HUES64 (cell line): Measurements from ENCODE around the gene GRK6.
A peak's percentile ranks its signal among the peaks of the same experiment; 100 is the strongest.

ENCODE experiments used
- H3K27ac ChIP-seq: 2 replicates; pipeline ENCODE4 v1.7.0; 2013; ENCODE audit warnings: low read depth, low read length, inconsistent platforms
- H3K27me3 ChIP-seq: 2 replicates; pipeline ENCODE4 v1.6.1; 2013; ENCODE audit warnings: mild to moderate bottlenecking, low read length; ENCODE audit not compliant: insufficient read depth
- H3K36me3 ChIP-seq: 2 replicates; pipeline ENCODE4 v1.6.1; 2013; ENCODE audit warnings: mild to moderate bottlenecking, low read length; ENCODE audit not compliant: insufficient read depth
- H3K4me1 ChIP-seq: 2 replicates; pipeline ENCODE4 v1.6.1; 2013; ENCODE audit warnings: mild to moderate bottlenecking, low read length, moderate library complexity; ENCODE audit not compliant: insufficient read depth
- H3K4me3 ChIP-seq: 2 replicates; pipeline ENCODE4 v1.5.1; 2013; ENCODE audit warnings: mild to moderate bottlenecking, low read length, moderate library complexity
- H3K9ac ChIP-seq: 2 replicates; pipeline ENCODE4 v1.6.1; 2013; ENCODE audit warnings: mild to moderate bottlenecking, low read depth, low read length
- H3K9me3 ChIP-seq: 2 replicates; pipeline ENCODE4 v1.6.1; 2013; ENCODE audit warnings: low read depth, low read length; ENCODE audit not compliant: insufficient read depth
- WGBS: fragments of 150-250, 120-280 bp; methylation state at CpG from one replicate; pipeline ENCODE4 v1.1.7; 2013; ENCODE audit warnings: missing lambda C conversion rate; 5-methylcytosine and 5-hydroxymethylcytosine counted together

Gene GRK6

DNA sequence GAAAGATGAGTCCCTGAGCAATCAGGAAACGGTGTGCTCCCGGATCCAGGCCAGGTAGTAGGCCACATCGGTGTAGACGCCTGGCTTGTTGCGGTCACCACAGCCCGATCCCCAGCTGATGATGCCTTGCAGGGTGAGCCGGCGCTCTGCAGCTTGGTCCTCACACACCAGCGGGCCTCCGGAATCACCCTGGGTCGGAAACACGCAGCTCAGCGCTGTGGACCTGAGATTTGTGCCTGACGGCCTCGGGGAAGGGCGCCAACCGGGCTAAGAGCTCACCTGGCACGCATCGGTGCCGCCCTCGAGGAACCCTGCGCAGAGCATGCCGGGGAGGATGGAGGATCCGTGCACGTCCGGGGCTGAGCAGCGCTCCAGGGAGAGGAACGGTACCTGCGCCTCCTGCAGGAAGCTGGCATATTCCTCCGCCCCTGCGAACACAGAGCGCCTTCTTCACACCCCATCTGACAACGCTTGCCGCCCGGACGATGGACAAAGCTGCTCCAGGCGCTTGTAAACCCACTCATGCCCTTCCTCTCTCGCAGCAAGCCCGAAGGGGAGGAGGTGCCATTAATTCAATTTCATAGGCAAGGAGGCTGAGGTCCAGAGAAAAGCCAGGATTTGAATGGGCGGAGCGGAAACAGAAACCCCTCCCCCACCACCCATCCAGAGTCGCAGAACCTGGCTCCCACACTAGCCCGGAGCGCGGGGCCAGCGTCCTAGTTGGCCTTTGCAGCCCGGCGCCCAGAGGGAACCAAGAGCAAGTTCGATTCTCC is 24.0 kb upstream of the GRK6 start:
- Histone ChIP-seq H3K4me1 (no peaks in the 10 kb centered on the region), H3K9me3 (no peaks in the 10 kb centered on the region), H3K27ac (no peak overlapping the region), H3K4me3 (peak overlapping the region; percentile 48), H3K9ac (no peak overlapping the region; the same call in 1 of the 2 replicates), H3K36me3 (no peaks in the 10 kb centered on the region), H3K27me3 (peaks cover 78% of the 10 kb centered on the region)
- 12% methylated on average over 49 of the region's 49 CpGs for WGBS

DNA sequence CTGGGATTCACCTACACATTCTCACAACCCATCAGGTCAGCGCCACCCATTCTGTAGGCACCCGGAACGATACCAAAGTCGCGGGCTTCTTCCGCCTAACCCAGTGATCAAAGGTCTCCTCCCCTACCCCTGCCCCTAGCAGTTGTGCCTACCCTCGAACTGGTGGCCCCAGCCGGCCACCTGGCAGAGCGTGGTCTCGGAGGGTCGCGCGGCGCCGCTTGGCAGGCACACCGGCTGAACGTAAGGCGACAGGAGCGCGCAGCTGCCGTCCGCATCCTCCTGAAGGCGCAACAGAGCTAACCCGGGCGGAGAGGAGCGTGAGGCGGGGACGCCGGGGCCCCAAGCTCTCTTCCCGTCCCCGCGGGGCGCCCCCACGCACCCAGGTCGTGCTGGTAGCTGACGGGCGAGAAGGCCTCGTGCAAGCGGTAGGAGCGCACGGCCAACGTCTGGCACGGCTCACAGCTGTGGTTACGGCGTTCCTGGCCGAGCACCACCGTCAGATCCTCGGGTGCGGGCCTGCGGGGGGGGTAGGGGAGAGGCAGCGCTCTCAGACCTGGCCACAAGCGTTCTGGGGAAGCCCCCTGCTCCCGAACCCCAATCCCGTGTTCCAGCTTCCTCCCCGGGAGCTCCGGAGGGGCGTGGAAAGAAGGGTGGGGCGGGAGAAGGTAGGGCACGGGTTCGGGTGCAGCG is 23.2 kb upstream of the GRK6 start:
- peak overlapping the region; percentile 48 for H3K4me3 ChIP-seq
- H3K27ac ChIP-seq, result no peak overlapping the region
- WGBS, result 3% methylated on average over 61 of the region's 61 CpGs
- no peak overlapping the region; the same call in 1 of the 2 replicates for H3K9ac ChIP-seq
- no peaks in the 10 kb centered on the region for H3K4me1 ChIP-seq
- no peaks in the 10 kb centered on the region for H3K9me3 ChIP-seq
- H3K36me3 ChIP-seq, result no peaks in the 10 kb centered on the region
- peaks cover 78% of the 10 kb centered on the region for H3K27me3 ChIP-seq

DNA sequence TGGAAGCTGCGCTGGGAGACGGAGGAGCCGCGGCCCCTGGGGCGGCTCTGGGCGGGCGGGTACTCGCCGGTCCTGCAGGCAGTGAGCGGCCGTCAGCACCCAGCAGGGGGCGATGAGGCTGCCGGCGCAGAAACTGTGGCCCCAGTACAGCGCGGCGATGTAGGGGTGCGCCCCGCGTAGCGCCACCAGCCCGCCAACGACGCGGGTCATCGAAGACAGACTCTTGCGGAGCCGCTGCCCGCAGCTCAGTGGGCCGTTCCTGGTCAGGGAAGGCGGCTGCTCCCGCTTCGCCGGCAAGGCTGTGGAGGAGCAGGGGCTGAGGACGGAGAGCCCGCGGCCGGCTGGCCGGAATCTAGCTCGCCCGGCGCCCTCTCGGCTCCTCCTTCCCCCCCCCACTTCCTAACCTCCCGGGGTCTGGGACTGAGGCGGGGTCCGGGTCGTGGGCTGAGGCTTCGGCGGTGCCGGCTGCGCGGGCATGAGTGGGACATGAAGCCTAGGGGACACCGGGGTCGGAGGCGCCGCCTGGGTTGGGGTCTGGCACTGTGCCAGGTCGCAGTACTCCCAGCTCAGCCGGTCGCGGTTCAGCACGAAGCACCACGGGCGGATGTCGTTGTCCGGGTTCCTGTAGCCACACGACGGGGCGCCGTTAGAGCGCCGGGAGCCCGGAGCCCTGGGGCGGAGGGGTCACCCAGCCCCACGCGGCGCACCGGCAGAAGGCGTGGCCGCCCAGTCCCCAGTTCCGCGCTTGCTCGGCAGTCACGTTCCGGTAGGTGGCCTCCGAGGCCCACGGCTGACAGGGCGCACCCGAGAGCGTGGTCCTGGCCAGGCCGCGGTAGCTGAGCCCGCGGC is 22.5 kb upstream of the GRK6 start:
- peaks cover 84% of the 10 kb centered on the region for H3K27me3 ChIP-seq
- H3K9me3 ChIP-seq, result no peaks in the 10 kb centered on the region
- no peaks in the 10 kb centered on the region for H3K4me1 ChIP-seq
- no peak overlapping the region for H3K9ac ChIP-seq
- no peak overlapping the region for H3K27ac ChIP-seq
- WGBS, result 1% methylated on average over 93 of the region's 93 CpGs
- peak overlapping the region; percentile 48 for H3K4me3 ChIP-seq
- no peaks in the 10 kb centered on the region for H3K36me3 ChIP-seq

DNA sequence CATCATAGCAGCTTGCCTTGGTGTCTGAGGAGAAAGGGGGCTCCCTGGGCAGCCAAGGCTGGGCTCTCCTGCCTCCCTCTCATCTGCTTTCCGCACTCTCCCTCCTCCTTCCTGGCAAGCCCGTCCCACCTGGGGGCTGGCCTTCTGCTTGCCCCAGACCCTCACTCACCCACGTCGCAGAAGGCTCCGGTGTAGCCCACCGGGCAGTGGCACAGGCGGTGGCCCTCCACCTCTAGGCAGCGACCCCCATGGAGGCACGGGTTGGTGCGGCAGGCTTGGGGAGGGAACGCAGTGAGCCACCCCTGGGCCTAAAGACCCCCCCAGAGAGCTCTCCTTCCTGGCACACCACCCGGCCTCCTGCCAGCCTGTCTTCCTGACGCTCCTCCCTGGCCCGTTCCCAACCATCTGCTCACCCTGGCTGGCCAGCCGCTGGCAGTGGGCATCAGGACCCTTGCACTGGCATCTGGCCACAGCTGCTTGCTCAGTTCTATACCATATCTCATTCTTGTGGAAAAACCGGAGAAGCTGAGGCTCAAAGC is 21.8 kb upstream of the GRK6 start:
- Histone ChIP-seq H3K27me3 (peaks cover 85% of the 10 kb centered on the region), H3K9me3 (no peaks in the 10 kb centered on the region), H3K9ac (no peak overlapping the region), H3K4me1 (no peaks in the 10 kb centered on the region), H3K4me3 (peak overlapping the region; percentile 48), H3K27ac (no peak overlapping the region), H3K36me3 (no peaks in the 10 kb centered on the region)
- WGBS, result 44% methylated on average over 16 of the region's 16 CpGs

DNA sequence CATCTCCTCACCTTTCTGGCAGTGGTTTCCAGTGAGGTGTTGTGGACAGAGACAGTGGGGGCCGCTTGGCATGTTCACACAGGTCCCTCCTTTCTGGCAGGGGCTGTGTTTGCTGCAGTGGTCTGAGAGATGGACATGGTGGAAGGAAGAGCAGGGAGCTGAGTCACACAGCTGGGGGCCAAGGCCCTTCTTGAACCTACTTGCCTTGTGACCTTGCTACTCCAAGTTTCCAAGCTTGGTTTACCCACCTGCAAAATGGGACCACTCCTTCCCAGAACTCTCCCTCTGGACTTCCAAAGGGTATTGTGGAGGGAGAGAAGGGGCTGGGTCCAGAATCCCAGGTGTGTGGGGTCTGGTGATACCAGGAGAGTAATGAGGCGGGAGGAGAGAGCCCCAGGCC is 21.2 kb upstream of the GRK6 start:
- H3K9me3 ChIP-seq, result no peaks in the 10 kb centered on the region
- 94% methylated on average over 2 of the region's 2 CpGs for WGBS
- no peak overlapping the region for H3K27ac ChIP-seq
- H3K36me3 ChIP-seq, result no peaks in the 10 kb centered on the region
- H3K9ac ChIP-seq, result no peak overlapping the region
- H3K4me1 ChIP-seq, result no peaks in the 10 kb centered on the region
- H3K4me3 ChIP-seq, result no peak overlapping the region
- H3K27me3 ChIP-seq, result peaks cover 79% of the 10 kb centered on the region

DNA sequence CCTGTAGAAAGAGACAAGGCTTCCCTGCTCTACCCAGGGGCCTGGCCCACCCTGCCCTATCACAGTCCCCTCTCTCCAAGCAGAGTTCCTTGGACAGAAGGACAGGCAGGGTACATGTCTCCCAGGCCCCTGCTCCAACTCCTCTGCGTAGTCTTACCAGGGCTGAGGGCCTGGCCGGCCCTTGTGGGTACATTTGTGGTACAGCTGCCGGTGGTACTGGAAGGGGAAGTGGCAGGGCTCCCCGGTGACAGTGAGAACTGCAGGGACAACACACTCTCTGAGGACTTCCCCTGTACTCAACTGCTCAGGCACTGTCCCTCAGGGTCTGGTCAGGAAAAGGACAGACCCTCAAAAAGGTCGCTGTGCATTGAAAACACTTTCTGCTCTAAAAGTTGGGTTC is 20.7 kb upstream of the GRK6 start:
- Histone ChIP-seq H3K4me3 (no peak overlapping the region), H3K9ac (no peak overlapping the region), H3K27me3 (peaks cover 75% of the 10 kb centered on the region), H3K36me3 (no peaks in the 10 kb centered on the region), H3K4me1 (no peaks in the 10 kb centered on the region), H3K27ac (no peak overlapping the region), H3K9me3 (no peaks in the 10 kb centered on the region)
- WGBS, result 91% methylated on average over 5 of the region's 5 CpGs

DNA sequence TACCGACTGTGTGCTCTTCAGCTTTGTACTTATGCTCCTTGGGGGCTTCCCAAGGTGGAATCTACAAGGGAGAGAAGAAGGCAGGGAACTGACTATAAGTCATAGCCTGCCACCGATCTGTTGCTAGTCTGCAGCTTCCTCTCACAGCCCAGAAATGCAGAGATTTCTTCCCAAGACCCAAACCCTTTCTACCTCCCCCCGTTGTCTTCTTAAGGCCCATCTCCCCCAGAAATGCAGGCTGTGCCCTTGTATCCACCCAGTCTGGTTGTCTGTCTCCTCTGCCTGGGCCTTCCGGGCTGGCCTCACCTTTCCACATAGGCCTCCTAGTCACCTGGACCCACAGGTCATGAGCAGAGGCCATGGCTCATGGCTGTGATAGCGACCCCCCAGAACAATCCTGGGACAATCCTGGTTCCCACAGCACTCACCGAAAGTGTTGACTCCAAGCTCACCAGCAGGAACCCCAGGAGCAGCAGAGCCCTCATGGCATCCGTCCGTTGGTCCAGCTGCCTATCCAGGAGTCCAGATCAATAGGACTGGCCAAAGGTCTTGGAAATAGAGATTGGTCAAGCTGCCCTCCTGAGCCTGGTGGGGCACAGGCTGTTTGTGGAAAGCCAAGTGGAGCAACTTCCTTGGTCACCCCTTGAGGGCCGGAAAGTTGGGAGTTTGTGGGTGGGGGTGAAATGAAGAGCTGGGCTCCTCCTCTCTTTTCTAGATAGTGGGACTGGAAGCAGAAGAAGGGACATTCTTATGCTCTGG is 17.3 kb upstream of the GRK6 start, which contains the start of gene F12:
TSS of gene F12 (minus strand) at position 522 of the 759 bp plus-strand sequence. CDS start at position 485, 37 bp downstream.
- H3K4me1 ChIP-seq, result no peaks in the 10 kb centered on the region
- H3K9me3 ChIP-seq, result no peaks in the 10 kb centered on the region
- 90% methylated on average over 9 of the region's 9 CpGs for WGBS
- no peak within 1 kb of the TSS for H3K27ac ChIP-seq
- no peaks in the 10 kb centered on the region for H3K36me3 ChIP-seq
- H3K4me3 ChIP-seq, result no peak within 1 kb of the TSS
- H3K9ac ChIP-seq, result no peak within 1 kb of the TSS
- H3K27me3 ChIP-seq, result peaks cover 40% of the 10 kb centered on the region

DNA sequence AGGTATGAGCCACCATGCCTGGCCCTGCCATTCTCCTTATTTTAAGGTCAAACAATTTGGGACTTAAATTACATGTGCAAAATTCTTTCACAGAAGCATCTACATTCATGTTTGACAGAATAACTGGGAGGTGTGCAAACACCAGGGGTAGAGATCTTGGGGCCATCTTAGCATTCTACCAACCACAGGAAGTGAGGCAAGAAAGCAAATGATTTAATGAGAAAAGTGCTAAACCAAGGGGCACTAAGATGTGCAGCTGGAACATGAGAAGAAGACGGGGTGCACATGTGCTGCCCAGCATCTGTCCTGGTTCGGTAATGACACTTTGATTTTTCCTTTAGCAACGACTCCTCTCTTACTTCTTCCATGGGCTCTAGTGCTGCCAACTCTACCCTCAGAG is 15.9 kb upstream of the GRK6 start:
- Histone ChIP-seq H3K4me3 (no peak overlapping the region), H3K9ac (no peak overlapping the region), H3K9me3 (no peaks in the 10 kb centered on the region), H3K36me3 (no peaks in the 10 kb centered on the region), H3K4me1 (no peaks in the 10 kb centered on the region), H3K27me3 (peaks cover 27% of the 10 kb centered on the region), H3K27ac (no peak overlapping the region)
- WGBS, result 89% methylated on average over 3 of the region's 3 CpGs

DNA sequence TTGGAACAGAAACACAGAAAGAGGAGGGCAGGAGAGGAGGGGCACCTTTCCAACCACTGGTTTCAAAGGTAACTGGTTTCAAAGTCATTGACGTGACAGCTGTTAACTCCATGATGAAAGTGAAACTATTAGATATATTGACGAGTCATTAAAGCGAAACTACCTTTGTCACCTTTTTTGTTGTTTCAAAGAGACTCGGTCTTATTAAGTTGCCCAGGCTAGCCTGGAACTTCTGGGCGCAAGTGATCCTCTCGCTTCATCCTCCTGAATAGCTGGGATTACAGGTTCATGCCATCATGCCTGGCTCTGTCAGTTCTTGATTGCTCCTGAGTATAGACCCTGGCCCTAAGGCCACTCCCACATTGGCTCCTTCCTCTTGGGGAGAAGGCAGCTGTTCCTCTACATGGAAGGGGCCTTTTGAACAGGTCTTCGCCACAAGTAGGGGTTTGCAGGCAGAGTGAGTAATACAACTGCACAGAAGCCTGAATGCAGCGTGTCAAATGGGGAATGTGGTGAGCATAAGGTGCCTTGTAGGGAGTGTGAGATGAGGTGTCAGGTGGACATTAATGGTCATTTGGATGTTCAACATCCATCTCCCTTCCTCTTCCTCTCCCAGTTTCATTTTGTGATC is 13.8 kb upstream of the GRK6 start:
- peaks cover 11% of the 10 kb centered on the region for H3K27me3 ChIP-seq
- no peak overlapping the region for H3K27ac ChIP-seq
- 91% methylated on average over 8 of the region's 8 CpGs for WGBS
- no peak overlapping the region for H3K9ac ChIP-seq
- no peaks in the 10 kb centered on the region for H3K36me3 ChIP-seq
- no peaks in the 10 kb centered on the region for H3K9me3 ChIP-seq
- H3K4me3 ChIP-seq, result no peak overlapping the region
- H3K4me1 ChIP-seq, result no peaks in the 10 kb centered on the region

DNA sequence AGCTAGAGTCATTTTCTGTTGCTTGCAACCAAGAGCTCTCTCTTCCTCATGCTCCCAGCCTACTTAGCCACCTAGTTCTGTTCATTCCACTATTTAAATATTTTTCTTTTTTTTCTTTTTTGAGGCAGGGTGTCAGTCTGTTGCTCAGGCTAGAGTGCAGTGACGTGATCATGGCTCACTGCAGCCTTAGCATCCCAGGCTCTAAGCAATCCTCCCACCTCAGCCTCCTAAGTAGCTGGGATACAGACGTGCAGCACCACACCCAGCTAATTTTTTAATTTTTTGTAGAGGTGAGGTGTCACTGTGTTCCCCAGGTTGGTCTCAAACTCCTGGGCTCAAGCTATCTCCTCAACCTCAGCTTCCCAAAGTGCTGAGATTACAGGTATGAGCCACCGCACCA is 12.0 kb upstream of the GRK6 start:
- WGBS, result 98% methylated on average over 3 of the region's 3 CpGs
- H3K4me3 ChIP-seq, result no peak overlapping the region
- H3K36me3 ChIP-seq, result no peaks in the 10 kb centered on the region
- no peaks in the 10 kb centered on the region for H3K4me1 ChIP-seq
- H3K9ac ChIP-seq, result no peak overlapping the region
- H3K27me3 ChIP-seq, result peaks cover under 1% of the 10 kb centered on the region
- H3K27ac ChIP-seq, result no peak overlapping the region
- H3K9me3 ChIP-seq, result no peaks in the 10 kb centered on the region
